Inflammatory macrophage treated with lipopolysaccharide for 1 hour (primary cell): Measurements from ENCODE around the gene NECTIN1.

ENCODE experiments used
- DNase-seq, 2 donors: peaks; one replicate each; pipeline ENCODE4 v3.0.0-alpha.2; 2020 to 2022

Gene NECTIN1

GRCh38 chr11:119728651-119729580 lies at the start of gene NECTIN1:
Gene NECTIN1, minus strand, starts transcription at chr11:119729200. Its CDS starts 647 bp downstream, at chr11:119728553.
- peak; percentile 75 to 88 for DNase-seq

- no peak for DNase-seq
Measured at GRCh38 chr11:119778391-119779194, 49.6 kb upstream of the NECTIN1 start.

- no peak for DNase-seq
Measured at GRCh38 chr11:119777940-119778339, 48.9 kb upstream of the NECTIN1 start.

GRCh38 chr11:119776651-119777050 lies 47.7 kb upstream of the NECTIN1 start:
- DNase-seq, result no peak

GRCh38 chr11:119776031-119776636 lies 47.1 kb upstream of the NECTIN1 start:
- no peak for DNase-seq

GRCh38 chr11:119774172-119774763 lies 45.3 kb upstream of the NECTIN1 start:
- peak in 1 of 2 donors; percentile 15 for DNase-seq

- no peak for DNase-seq
Measured at GRCh38 chr11:119772641-119773415, 43.8 kb upstream of the NECTIN1 start.

GRCh38 chr11:119772076-119772475 lies 43.1 kb upstream of the NECTIN1 start:
- no peak for DNase-seq

GRCh38 chr11:119771172-119771770 lies 42.3 kb upstream of the NECTIN1 start:
- DNase-seq, result no peak

- no peak for DNase-seq
Measured at GRCh38 chr11:119765628-119766027, 36.6 kb upstream of the NECTIN1 start.

GRCh38 chr11:119764108-119764868 lies 35.3 kb upstream of the NECTIN1 start:
- DNase-seq, result no peak

GRCh38 chr11:119763071-119763728 lies 34.2 kb upstream of the NECTIN1 start:
- DNase-seq, result no peak

GRCh38 chr11:119759747-119760412 lies 30.9 kb upstream of the NECTIN1 start:
- DNase-seq, result no peak

- no peak for DNase-seq
Measured at GRCh38 chr11:119759324-119759723, 30.3 kb upstream of the NECTIN1 start.

GRCh38 chr11:119758291-119758690 lies 29.3 kb upstream of the NECTIN1 start:
- no peak for DNase-seq

GRCh38 chr11:119757378-119757777 lies 28.4 kb upstream of the NECTIN1 start:
- no peak for DNase-seq

GRCh38 chr11:119756169-119756865 lies 27.3 kb upstream of the NECTIN1 start:
- no peak for DNase-seq

GRCh38 chr11:119755356-119756071 lies 26.5 kb upstream of the NECTIN1 start:
- no peak for DNase-seq
